ENCODE results near the gene STAT3. TPM values are rescaled to one million over a fixed set of nuclear protein-coding genes. Genes with fewer than 3 reads are reported as not detected.

Gene STAT3
- total and polyA plus RNA-seq, 2 donors (not counting 3 experiments of a cell fraction or from before 2014, with no cell fraction given), result 59.1 to 124 TPM

GRCh38 chr17:42309986-42310786, 78.1 kb downstream of the STAT3 start:
- FAIRE-seq (no peak), DNase-seq (ENCODE audit: low read depth, low spot score) (no peak)
- peaks cover 24% of the 10 kb centered on the region for H3K4me1 ChIP-seq (ENCODE audit: control insufficient read depth, extremely low read depth, insufficient read depth, low read length)
- H2AFZ ChIP-seq (ENCODE audit: low read depth, low read length), result no peak overlapping the region
- H3K27me3 ChIP-seq (ENCODE audit: control insufficient read depth in 2 of 2, insufficient read depth in 2 of 2, low read length in 2 of 2), result no peaks in the 10 kb centered on the region
- CTCF ChIA-PET, result interaction anchor here (1.1 to 6.3 kb wide), 6 partner anchors 12 to 217 kb away, joined by 3 to 72 read pairs (median 24); no protein-coding TSS in a partner anchor
- H3K79me2 ChIP-seq (ENCODE audit: control insufficient read depth, insufficient read depth, low read length), result no peaks in the 10 kb centered on the region
- no peak overlapping the region for H3K27ac ChIP-seq (ENCODE audit: insufficient read depth, low read depth, low read length)
- no peaks in the 10 kb centered on the region for H3K9me1 ChIP-seq (replicated peaks; ENCODE audit: control insufficient read depth, extremely low read depth, insufficient read depth, low read length)
- no peaks in the 10 kb centered on the region for H4K20me1 ChIP-seq (replicated peaks; ENCODE audit: control insufficient read depth, extremely low read depth, insufficient read depth, low read length)
- H3K4me3 ChIP-seq (replicated peaks in 1 of 3; ENCODE audit: insufficient read depth in 1 of 3, low read depth in 1 of 3, low read length in 3 of 3), result no peak overlapping the region
- no TSS peak for BruUV-seq (replicated peaks)
- no peak overlapping the region for H3K4me2 ChIP-seq (ENCODE audit: insufficient read depth, low read length)
- TF ChIP-seq POLR2A (IDR thresholded peaks at IDR 0.05; ENCODE audit: low read depth, low read length), result no peak
- TF ChIP-seq MAX (IDR thresholded peaks at IDR 0.05; ENCODE audit: insufficient read depth, insufficient read length), result no peak
- no peak for TF ChIP-seq FOS (IDR thresholded peaks at IDR 0.05; ENCODE audit: borderline replicate concordance, insufficient read depth, low read length)
- no peak for TF ChIP-seq POLR2AphosphoS5 (IDR thresholded peaks at IDR 0.05; ENCODE audit: insufficient read depth, low read depth, low read length)
- no peak for TF ChIP-seq CTCF (IDR thresholded peaks at IDR 0.05; ENCODE audit: extremely low read depth in 1 of 2, insufficient read depth in 1 of 2, low read depth in 1 of 2, low read length in 2 of 2)
- TF ChIP-seq MYC (IDR thresholded peaks at IDR 0.05; ENCODE audit: low read depth, low read length), result no peak
- TF ChIP-seq EZH2 (IDR thresholded peaks at IDR 0.05; ENCODE audit: borderline replicate concordance, low read depth, low read length, severe bottlenecking), result no peak
- no peak for TF ChIP-seq JUN (IDR thresholded peaks at IDR 0.05; ENCODE audit: borderline replicate concordance, insufficient read depth, insufficient read length, low read depth)
- TF ChIP-seq GATA2 (IDR thresholded peaks at IDR 0.05; ENCODE audit: insufficient read depth, insufficient read length, low read depth, low read length), result no peak
- peaks cover 7 to 9% of the 10 kb centered on the region in 2 experiments for H3K36me3 ChIP-seq (ENCODE audit: control insufficient read depth in 2 of 2, extremely low read depth in 1 of 2, insufficient read depth in 2 of 2, low read length in 2 of 2)
- intact Hi-C loops (cut with micrococcal nuclease), result no loop called here
- dilution Hi-C loops (cut with MboI; ENCODE audit: extremely low pct_ligation_motif_present, low sequenced_read_pairs), result no loop called here
- H3K9me3 ChIP-seq (replicated peaks; ENCODE audit: control insufficient read depth, insufficient read depth, low read length), result no peaks in the 10 kb centered on the region
- POLR2A ChIA-PET, result no interaction called here
- H3K9ac ChIP-seq (replicated peaks; ENCODE audit: extremely low read depth, insufficient read depth, low read length), result no peak overlapping the region
